Heart right ventricle (tissue), 16 donors: ENCODE data around the gene COA5. TPM values are rescaled to one million over a fixed set of nuclear protein-coding genes. Genes with fewer than 3 reads are reported as not detected.

Experiments used
- ATAC-seq, 8 donors: fragments of 200-7000 bp; cut with Tn5 transposase; one replicate each; pipeline ENCODE4 v1.9.1; 2020; ENCODE audit warnings: mild to moderate bottlenecking in 8 of 8, moderate library complexity in 8 of 8, moderate number of reproducible peaks in 1 of 8
- DNase-seq, 2 donors: peaks; one replicate each; pipeline ENCODE4 v3.0.0-alpha.2; 2020
- H3K27ac ChIP-seq, 10 donors: fragments of 200-600 bp; sonication (generic) in 2 of 10; one replicate each; pipeline versions ENCODE4 v1.5.0 to v1.8.0; 2020 to 2022; ENCODE audit warnings: mild to moderate bottlenecking in 3 of 10
- H3K27me3 ChIP-seq, 7 donors: fragments of 200-600 bp; one replicate each; pipeline ENCODE4 v1.8.0; 2021 to 2022; ENCODE audit warnings: mild to moderate bottlenecking in 2 of 7
- H3K36me3 ChIP-seq, 9 donors: fragments of 200-600 bp; sonication (generic) in 1 of 9; one replicate each; pipeline versions ENCODE4 v1.5.0 to v1.8.0; 2020 to 2022; ENCODE audit warnings: mild to moderate bottlenecking in 2 of 9
- H3K4me1 ChIP-seq, 9 donors: fragments of 200-600 bp; sonication (generic) in 1 of 9; one replicate each; pipeline versions ENCODE4 v1.5.0 to v1.8.0; 2020 to 2022; ENCODE audit warnings: mild to moderate bottlenecking in 4 of 9
- H3K4me3 ChIP-seq, 10 donors: fragments of 200-600 bp; sonication (generic) in 2 of 10; one replicate each; pipeline versions ENCODE4 v1.5.0 to v1.8.0; 2020 to 2022; ENCODE audit warnings: mild to moderate bottlenecking in 7 of 10, moderate library complexity in 2 of 10
- H3K9me3 ChIP-seq, 11 donors: fragments of 200-600 bp in 10 of 11; sonication (generic) in 2 of 11; one replicate each; pipeline versions ENCODE4 v1.5.0 to v1.8.0; 2013 to 2022; ENCODE audit warnings: mild to moderate bottlenecking in 2 of 11, control low read depth in 1 of 11, moderate library complexity in 1 of 11
- WGBS, 2 donors: extraction: QIAGEN DNeasy Blood & Tissue Kit; methylation state at CpG; one replicate each; pipeline ENCODE4 v1.1.7; 2013; ENCODE audit warnings: inconsistent platforms in 1 of 2; 5-methylcytosine and 5-hydroxymethylcytosine counted together
- intact Hi-C, 10 donors: fragments of 100-400 bp; cut with DNase I; formaldehyde crosslinking; loops; one replicate each; pipeline versions ENCODE4 v1.11.1 to v1.14.2; 2022
- polyA plus RNA-seq, 2 donors: library from polyadenylated mRNA; stranded (reverse); fragments of 200-250 nt; gene quantifications; one replicate each; pipeline ENCODE4 v1.2.3, GENCODE V29; 2013
- total RNA-seq, 10 donors: library from RNA; stranded (reverse); fragmentation: NEBNext Ultra II Directional in 3 of 10; extraction: Animal tissue kit (Norgen Biotek cat#: 25700) in 3 of 10; gene quantifications; one replicate each; pipeline versions ENCODE4 v1.2.1 to v1.2.4, GENCODE V29; 2021 to 2023
- TF ChIP-seq, protein P1 (sequence below), 9 donors: fragments of 200-600 bp; sonication (generic) in 2 of 9; IDR thresholded peaks; one replicate each; pipeline versions ENCODE4 v1.5.0 to v1.8.0; 2021 to 2022; ENCODE audit warnings: antibody characterized with exemption in 9 of 9, mild to moderate bottlenecking in 5 of 9, moderate library complexity in 1 of 9
- donor health status: Arrhythmogenic right ventricular cardiomyopathy.
- donor health status: ischemic (EF 13 %, LVEDD 7.1; RV severe dilation, severe dysfunction).
- donor health status: healthy with polysubstance abuse.
- donor health status: DM: no; HTN: yes; CAD: no.
- donor health status: DM: no; HTN: no; CAD: no.
- donor health status: ischemic (EF 25% LVEDD 6.9; RV normal size, moderate dysfunction).
- donor health status: ischemic (EF 25% LVEDD 5.7; RV mildly dilated, moderate dysfunction).
- donor health status: healthy.
- donor health status: DM: yes; HTN: yes; CAD: no.
- donor health status: Ischemic cardiomyopathy.
- donor health status: ischemic (EF 35%, LVEDD 5.7; RV mildly dilated, moderate dysfunction).
- donor health status: nonischemic (EF 11% LVEDD 7.7; RV severe dilation, severe dysfunction).
- donor health status: DM: yes; HTN: yes; CAD: no.
- donor health status: PGD.
- donor health status: ischemic (EF 29% LVEDD 5.4; RV normal size, mild dysfunction).
- donor health status: nonischemic (EF 23%, LVEDD 6.1; RV moderate dilation, normal function).

The COA5 gene
- total and polyA plus RNA-seq, 12 donors: 20.2 to 61.2 (median 26.0) TPM

DNA sequence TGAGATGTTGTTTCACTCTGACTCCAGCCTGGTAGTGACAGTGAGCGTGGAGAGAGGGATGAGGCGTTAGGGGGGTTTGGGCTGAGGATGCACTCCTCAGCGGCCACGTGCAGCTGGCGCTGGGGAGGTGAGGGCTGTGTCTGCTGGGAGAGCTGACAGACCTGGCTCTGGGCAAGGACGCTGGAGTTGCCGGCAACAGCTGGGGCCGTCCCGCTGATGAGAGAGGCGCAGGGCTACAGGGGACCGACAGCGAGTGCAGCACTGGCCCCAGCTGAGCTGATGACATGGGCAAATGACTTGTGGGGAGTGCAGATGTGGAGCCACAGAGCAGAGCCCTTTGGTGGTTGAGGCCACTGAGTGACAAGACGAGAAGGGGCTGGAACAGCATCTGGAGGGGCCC is 38.4 kb downstream of the COA5 start:
- TF ChIP-seq, protein P1, sequence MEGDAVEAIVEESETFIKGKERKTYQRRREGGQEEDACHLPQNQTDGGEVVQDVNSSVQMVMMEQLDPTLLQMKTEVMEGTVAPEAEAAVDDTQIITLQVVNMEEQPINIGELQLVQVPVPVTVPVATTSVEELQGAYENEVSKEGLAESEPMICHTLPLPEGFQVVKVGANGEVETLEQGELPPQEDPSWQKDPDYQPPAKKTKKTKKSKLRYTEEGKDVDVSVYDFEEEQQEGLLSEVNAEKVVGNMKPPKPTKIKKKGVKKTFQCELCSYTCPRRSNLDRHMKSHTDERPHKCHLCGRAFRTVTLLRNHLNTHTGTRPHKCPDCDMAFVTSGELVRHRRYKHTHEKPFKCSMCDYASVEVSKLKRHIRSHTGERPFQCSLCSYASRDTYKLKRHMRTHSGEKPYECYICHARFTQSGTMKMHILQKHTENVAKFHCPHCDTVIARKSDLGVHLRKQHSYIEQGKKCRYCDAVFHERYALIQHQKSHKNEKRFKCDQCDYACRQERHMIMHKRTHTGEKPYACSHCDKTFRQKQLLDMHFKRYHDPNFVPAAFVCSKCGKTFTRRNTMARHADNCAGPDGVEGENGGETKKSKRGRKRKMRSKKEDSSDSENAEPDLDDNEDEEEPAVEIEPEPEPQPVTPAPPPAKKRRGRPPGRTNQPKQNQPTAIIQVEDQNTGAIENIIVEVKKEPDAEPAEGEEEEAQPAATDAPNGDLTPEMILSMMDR (IDR thresholded peaks at IDR 0.05): no peak
- Histone ChIP-seq H3K27ac (no peak overlapping the region), H3K4me1 (peaks cover 0 to 21% (median 14%) of the 10 kb centered on the region in 9 donors), H3K36me3 (peaks cover 0 to 100% (median 40%) of the 10 kb centered on the region in 9 donors), H3K4me3 (no peak overlapping the region), H3K9me3 (no peaks in the 10 kb centered on the region), H3K27me3 (no peaks in the 10 kb centered on the region)
- 96 to 97% methylated on average over 13 of the region's 13 CpGs for WGBS, 2 donors
- intact Hi-C loops: loop anchor here in 6 of 10 donors (5.0 to 10.0 kb wide), 3 partner anchors 37 to 155 kb away; partner anchors contain the start of genes COA5 (in 1 of the 6), INPP4A (in 1 of the 6) and UNC50 (in 1 of the 6)
- ATAC-seq: no peak
- DNase-seq: no peak

DNA sequence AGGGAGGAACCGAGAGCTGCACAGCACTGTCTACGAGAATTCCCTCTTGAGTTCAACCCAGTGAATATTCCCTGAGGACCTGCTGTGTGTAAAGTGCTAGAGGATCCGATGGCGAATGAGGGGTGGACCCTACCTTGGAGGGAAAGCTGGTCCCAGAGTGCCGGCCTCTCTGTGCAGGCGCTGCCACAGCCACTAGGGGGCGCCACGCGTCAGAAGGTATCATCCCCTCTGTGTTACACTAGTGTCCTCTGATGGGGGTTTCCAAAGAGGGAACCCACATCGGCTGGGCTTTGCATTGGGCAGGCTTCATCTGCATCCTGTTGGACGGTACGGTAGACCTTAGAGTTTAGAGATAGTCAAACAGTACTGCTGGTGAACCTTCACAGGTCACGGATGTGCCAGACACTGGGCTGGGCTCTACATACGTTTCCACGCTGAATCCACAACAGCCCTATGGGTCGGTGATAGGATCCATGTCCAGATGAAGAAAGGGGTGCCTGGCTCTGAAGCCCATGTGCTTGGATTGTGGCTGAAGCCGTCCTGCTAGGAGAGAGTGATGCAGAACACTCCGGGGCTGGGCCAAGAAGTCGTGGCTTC is 39.0 kb downstream of the COA5 start:
- Histone ChIP-seq H3K27me3 (no peaks in the 10 kb centered on the region), H3K27ac (no peak overlapping the region), H3K4me1 (peaks cover 0 to 27% (median 20%) of the 10 kb centered on the region in 9 donors), H3K9me3 (no peaks in the 10 kb centered on the region), H3K4me3 (no peak overlapping the region), H3K36me3 (peaks cover 0 to 100% (median 40%) of the 10 kb centered on the region in 9 donors)
- TF ChIP-seq, protein P1 (IDR thresholded peaks at IDR 0.05): peak; percentile 36 to 88 (median 82)
- peak in 5 of 8 donors; percentile 13 to 50 (median 33) for ATAC-seq
- peak in 1 of 2 donors; percentile 56 for DNase-seq
- WGBS, 2 donors: 72 to 74% methylated on average over 19 of the region's 19 CpGs
- intact Hi-C loops: loop anchor here in 2 of 10 donors (5.0 to 10.0 kb wide), 3 partner anchors 38 to 154 kb away; partner anchors contain the start of genes COA5 (in 1 of the 2), INPP4A (in 1 of the 2) and UNC50 (in 1 of the 2)

DNA sequence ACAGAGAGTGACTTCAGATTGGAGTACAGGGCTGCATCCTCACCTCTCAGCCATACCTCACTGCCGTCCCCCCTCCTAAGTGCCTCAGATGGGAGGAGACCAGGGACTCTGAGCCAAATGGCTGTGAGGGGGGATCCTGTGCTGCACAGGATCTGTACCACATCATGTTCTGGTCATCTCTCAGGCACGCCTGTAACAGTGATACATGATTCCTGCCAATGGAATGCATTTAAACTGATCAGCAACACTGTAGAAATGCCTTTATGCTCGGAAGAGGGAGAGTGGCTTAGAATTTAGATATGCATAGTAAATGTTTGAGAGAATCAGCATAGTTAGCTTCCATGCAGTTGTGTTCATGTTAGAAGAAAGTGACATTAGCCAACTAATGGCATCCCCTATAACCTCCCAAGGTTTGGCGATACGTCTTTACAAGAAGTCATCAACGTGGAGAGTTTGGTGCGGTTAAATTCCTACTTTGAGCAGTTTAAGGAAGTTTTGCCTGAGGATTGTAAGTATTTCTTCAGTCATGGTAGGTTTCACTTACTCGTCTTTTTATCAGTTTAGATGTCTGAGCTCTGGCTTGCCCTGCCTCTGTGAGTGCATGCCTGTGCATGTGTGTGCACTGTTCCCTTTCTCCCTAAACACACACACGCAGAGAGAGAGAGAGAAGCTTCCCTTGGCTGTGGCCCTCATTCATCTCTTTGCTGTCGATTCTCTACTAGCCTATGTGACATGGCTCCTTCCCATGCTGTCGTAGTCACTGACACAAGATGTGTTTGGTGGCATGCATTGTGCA is 40.0 kb downstream of the COA5 start:
- Histone ChIP-seq H3K27me3 (no peaks in the 10 kb centered on the region), H3K27ac (no peak overlapping the region), H3K36me3 (peaks cover 0 to 100% (median 38%) of the 10 kb centered on the region in 9 donors), H3K4me1 (peaks cover 0 to 37% (median 29%) of the 10 kb centered on the region in 9 donors), H3K9me3 (no peaks in the 10 kb centered on the region), H3K4me3 (no peak overlapping the region)
- ATAC-seq (no peak), DNase-seq (no peak)
- TF ChIP-seq, protein P1 (IDR thresholded peaks at IDR 0.05): no peak
- 95 to 96% methylated on average over 11 of the region's 11 CpGs for WGBS, 2 donors
- intact Hi-C loops: loop anchor here in 2 of 10 donors (5.0 to 10.0 kb wide), 3 partner anchors 39 to 154 kb away; partner anchors contain the start of genes COA5 (in 1 of the 2), INPP4A (in 1 of the 2) and UNC50 (in 1 of the 2)

DNA sequence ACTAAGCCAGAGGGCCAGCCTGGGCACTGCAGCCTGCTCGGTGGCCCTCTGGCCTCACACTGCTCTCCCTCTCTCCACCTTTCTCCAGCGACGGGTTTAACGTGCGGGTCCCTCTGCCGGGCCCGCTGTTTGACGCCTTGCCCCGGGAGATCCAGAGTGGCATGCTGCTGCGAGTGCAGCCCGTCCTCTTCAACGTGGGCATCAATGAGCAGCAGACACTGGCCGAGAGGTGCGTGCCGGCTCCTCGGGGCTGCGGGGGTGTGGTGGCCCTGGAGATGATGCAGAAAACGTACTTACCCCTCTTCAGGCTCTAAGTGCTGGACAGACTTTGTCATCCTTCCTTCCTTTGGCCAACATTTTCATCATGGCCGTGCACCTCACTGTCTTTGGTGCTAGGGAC is 42.4 kb downstream of the COA5 start:
- H3K27ac ChIP-seq: peak overlapping the region in 4 of 10 donors; percentile 61 to 89 (median 62)

More for the DNA sequence above, 42.4 kb downstream of the COA5 start:
- no peak for ATAC-seq
- TF ChIP-seq, protein P1 (IDR thresholded peaks at IDR 0.05): no peak
- H3K9me3 ChIP-seq: no peaks in the 10 kb centered on the region
- H3K4me1 ChIP-seq: peaks cover 13 to 61% (median 53%) of the 10 kb centered on the region in 9 donors
- no peak for DNase-seq
- intact Hi-C loops: loop anchor here in 2 of 10 donors (5.0 to 10.0 kb wide), 3 partner anchors 41 to 151 kb away; partner anchors contain the start of genes COA5 (in 1 of the 2), INPP4A (in 1 of the 2) and UNC50 (in 1 of the 2)
- H3K4me3 ChIP-seq: no peak overlapping the region
- WGBS, 2 donors: 95 to 96% methylated on average over 19 of the region's 19 CpGs
- H3K36me3 ChIP-seq: peaks cover 0 to 98% (median 29%) of the 10 kb centered on the region in 9 donors
- H3K27me3 ChIP-seq: no peaks in the 10 kb centered on the region
